NCI-H1105 treated with DMSO at 0.1 percent for 48 hours (cell line): Measurements from ENCODE around the gene SLC12A1.

Source experiments
- DNase-seq: peaks from one replicate; lab custom pipeline; 2025; lab: John Stamatoyannopoulos, UW

SLC12A1 gene

GRCh38 chr15:48242535-48242934 lies 36.4 kb downstream of the SLC12A1 start:
- no peak for DNase-seq

- DNase-seq = no peak
Observed at GRCh38 chr15:48244921-48245320, 38.8 kb downstream of the SLC12A1 start.

GRCh38 chr15:48248414-48248813 lies 42.3 kb downstream of the SLC12A1 start:
- DNase-seq = no peak

GRCh38 chr15:48250640-48251076 lies 44.6 kb downstream of the SLC12A1 start:
- peak; percentile 56 for DNase-seq

- DNase-seq = no peak
Observed at GRCh38 chr15:48253172-48253571, 47.1 kb downstream of the SLC12A1 start.

GRCh38 chr15:48265135-48265534 lies 59.0 kb downstream of the SLC12A1 start:
- no peak for DNase-seq

- DNase-seq = no peak
Observed at GRCh38 chr15:48266024-48266689, 60.1 kb downstream of the SLC12A1 start.

GRCh38 chr15:48267766-48268165 lies 61.7 kb downstream of the SLC12A1 start:
- DNase-seq = no peak

- no peak for DNase-seq
Observed at GRCh38 chr15:48273049-48273448, 66.9 kb downstream of the SLC12A1 start.

GRCh38 chr15:48278666-48279065 lies 72.6 kb downstream of the SLC12A1 start:
- DNase-seq = no peak

- no peak for DNase-seq
Observed at GRCh38 chr15:48279608-48280007, 73.5 kb downstream of the SLC12A1 start.

- DNase-seq = no peak
Observed at GRCh38 chr15:48281674-48282073, 75.6 kb downstream of the SLC12A1 start.

GRCh38 chr15:48282216-48282615 lies 76.1 kb downstream of the SLC12A1 start:
- DNase-seq = no peak

- peak; percentile 4 for DNase-seq
Observed at GRCh38 chr15:48283396-48284145, 77.5 kb downstream of the SLC12A1 start.

GRCh38 chr15:48285329-48286214 lies 79.5 kb downstream of the SLC12A1 start:
- DNase-seq = peak; percentile 61

- no peak for DNase-seq
Observed at GRCh38 chr15:48289628-48290027, 83.5 kb downstream of the SLC12A1 start.

GRCh38 chr15:48292458-48292857 lies 86.4 kb downstream of the SLC12A1 start:
- DNase-seq = no peak

- no peak for DNase-seq
Observed at GRCh38 chr15:48297668-48298067, 91.6 kb downstream of the SLC12A1 start.

- no peak for DNase-seq
Observed at GRCh38 chr15:48298914-48299313, 92.8 kb downstream of the SLC12A1 start.

GRCh38 chr15:48300038-48300437 lies 93.9 kb downstream of the SLC12A1 start:
- no peak for DNase-seq

GRCh38 chr15:48304398-48304797 lies 98.3 kb downstream of the SLC12A1 start:
- DNase-seq = no peak

GRCh38 chr15:48306639-48307038 lies 100.5 kb downstream of the SLC12A1 start:
- no peak for DNase-seq

GRCh38 chr15:48307586-48307985 lies 101.5 kb downstream of the SLC12A1 start:
- DNase-seq = no peak
